WERI-Rb-1 (cell line): Measurements from ENCODE around the gene TENM4.

Experiments
- DNase-seq: peaks from one replicate; pipeline ENCODE4 v3.0.0-alpha.2; 2020
- H3K27ac ChIP-seq: fragments of 250-450 bp; sonication (Bioruptor Pico); 2 replicates; pipeline ENCODE4 v1.5.1; 2020; ENCODE audit warnings: mild to moderate bottlenecking, moderate library complexity
- H3K27me3 ChIP-seq: fragments of 250-450 bp; sonication (Bioruptor Pico); 2 replicates; pipeline ENCODE4 v1.5.1; 2021; ENCODE audit warnings: mild to moderate bottlenecking, low read depth, moderate library complexity; ENCODE audit not compliant: insufficient read depth, severe bottlenecking
- H3K36me3 ChIP-seq: fragments of 250-450 bp; sonication (Bioruptor Pico); 2 replicates; pipeline ENCODE4 v1.5.1; 2020; ENCODE audit warnings: mild to moderate bottlenecking, moderate library complexity
- H3K4me3 ChIP-seq: 2 replicates; pipeline ENCODE4 v1.5.1; 2011; ENCODE audit warnings: low read depth, mild to moderate bottlenecking, control low read depth, low read length
- H3K9me3 ChIP-seq: fragments of 250-450 bp; sonication (Bioruptor Pico); 2 replicates; pipeline ENCODE4 v1.5.1; 2021; ENCODE audit warnings: mild to moderate bottlenecking, moderate library complexity; ENCODE audit not compliant: severe bottlenecking
- TF ChIP-seq, protein P1 (sequence below): IDR thresholded peaks from 2 replicates; pipeline ENCODE4 v1.5.1; 2011; ENCODE audit warnings: low read depth, mild to moderate bottlenecking, control low read depth, inconsistent platforms, low read length

TENM4 gene

DNA sequence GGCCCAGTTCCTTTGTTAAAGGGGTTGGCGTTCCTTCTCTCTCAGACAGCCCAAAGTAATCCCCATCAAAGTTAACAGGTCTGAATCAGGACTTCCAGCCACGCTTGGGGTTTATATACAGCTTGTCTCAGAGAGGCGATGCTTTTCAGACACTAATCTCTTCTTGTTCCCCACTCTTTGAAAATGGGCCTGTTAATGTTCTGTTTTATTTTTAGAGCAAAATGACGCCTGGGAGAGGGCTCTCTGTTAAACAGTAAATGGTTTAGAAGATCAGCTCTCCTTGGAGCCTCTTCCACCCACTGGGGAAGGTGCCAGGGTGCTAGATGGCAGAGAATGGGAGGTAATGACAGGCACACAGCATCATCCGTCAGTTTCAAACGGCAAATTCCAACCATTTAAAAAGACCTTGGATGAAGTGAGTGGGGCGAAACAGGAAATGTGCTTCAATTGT, 630.2 kb downstream of the TENM4 start:
- H3K36me3 ChIP-seq, result no peaks in the 10 kb centered on the region
- H3K4me3 ChIP-seq, result no peak overlapping the region
- H3K27me3 ChIP-seq, result no peaks in the 10 kb centered on the region
- TF ChIP-seq, protein P1, sequence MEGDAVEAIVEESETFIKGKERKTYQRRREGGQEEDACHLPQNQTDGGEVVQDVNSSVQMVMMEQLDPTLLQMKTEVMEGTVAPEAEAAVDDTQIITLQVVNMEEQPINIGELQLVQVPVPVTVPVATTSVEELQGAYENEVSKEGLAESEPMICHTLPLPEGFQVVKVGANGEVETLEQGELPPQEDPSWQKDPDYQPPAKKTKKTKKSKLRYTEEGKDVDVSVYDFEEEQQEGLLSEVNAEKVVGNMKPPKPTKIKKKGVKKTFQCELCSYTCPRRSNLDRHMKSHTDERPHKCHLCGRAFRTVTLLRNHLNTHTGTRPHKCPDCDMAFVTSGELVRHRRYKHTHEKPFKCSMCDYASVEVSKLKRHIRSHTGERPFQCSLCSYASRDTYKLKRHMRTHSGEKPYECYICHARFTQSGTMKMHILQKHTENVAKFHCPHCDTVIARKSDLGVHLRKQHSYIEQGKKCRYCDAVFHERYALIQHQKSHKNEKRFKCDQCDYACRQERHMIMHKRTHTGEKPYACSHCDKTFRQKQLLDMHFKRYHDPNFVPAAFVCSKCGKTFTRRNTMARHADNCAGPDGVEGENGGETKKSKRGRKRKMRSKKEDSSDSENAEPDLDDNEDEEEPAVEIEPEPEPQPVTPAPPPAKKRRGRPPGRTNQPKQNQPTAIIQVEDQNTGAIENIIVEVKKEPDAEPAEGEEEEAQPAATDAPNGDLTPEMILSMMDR, result no peak
- no peak overlapping the region for H3K27ac ChIP-seq
- no peaks in the 10 kb centered on the region for H3K9me3 ChIP-seq
- no peak for DNase-seq

DNA sequence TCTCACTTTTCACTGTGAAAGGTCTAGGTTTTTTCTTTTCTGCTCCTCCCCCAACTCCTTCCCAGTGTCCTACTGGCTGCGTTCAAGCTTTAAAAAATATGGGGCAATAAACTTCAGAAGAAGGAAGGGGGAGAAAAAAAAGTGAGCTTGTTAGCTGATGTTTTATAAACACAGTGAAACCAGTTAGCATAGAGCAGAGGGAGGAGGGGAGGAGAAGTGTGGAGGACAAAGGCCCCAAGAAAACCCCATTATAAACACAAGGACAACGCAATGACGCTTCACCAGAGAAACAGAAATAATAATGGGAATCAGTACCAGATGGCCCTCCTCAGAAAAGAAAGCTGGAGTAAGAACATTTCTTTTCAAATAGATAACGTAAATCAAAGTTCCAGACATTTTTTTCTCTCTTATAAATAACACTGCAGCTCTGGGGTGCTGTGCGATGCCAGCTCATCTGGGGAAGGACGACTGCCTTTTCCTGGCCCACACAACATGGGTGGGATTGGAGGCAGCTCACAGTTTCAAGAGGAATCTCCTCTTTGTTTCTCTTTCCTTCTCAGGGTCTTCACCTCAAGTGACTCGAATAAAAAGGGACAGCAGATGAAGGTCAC, 630.8 kb downstream of the TENM4 start:
- H3K4me3 ChIP-seq, result no peak overlapping the region
- no peaks in the 10 kb centered on the region for H3K36me3 ChIP-seq
- TF ChIP-seq, protein P1, result no peak
- DNase-seq, result no peak
- no peaks in the 10 kb centered on the region for H3K9me3 ChIP-seq
- H3K27ac ChIP-seq, result no peak overlapping the region
- H3K27me3 ChIP-seq, result no peaks in the 10 kb centered on the region

DNA sequence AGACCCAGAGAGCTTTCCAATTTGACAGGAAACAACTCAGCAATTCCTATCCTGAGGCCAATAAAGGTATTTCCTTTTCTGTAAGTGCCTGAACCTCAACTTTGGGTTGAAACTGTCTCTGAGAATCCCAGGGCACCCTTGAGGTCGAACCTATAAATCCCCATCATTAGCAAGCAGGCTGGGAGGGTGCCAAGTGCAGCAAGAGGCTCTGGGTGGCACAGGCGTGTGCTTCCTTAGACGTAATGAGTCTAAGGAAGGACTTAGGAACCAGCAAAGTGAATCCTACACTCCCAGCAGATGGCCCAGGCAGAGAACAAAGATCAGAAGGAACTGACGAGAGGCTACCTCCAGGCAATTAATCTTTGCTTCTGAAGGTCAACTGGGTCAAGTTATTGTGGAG, 631.9 kb downstream of the TENM4 start:
- no peaks in the 10 kb centered on the region for H3K9me3 ChIP-seq
- TF ChIP-seq, protein P1, result no peak
- no peak overlapping the region for H3K27ac ChIP-seq
- H3K4me3 ChIP-seq, result no peak overlapping the region
- no peaks in the 10 kb centered on the region for H3K27me3 ChIP-seq
- DNase-seq, result peak; percentile 39
- no peaks in the 10 kb centered on the region for H3K36me3 ChIP-seq

DNA sequence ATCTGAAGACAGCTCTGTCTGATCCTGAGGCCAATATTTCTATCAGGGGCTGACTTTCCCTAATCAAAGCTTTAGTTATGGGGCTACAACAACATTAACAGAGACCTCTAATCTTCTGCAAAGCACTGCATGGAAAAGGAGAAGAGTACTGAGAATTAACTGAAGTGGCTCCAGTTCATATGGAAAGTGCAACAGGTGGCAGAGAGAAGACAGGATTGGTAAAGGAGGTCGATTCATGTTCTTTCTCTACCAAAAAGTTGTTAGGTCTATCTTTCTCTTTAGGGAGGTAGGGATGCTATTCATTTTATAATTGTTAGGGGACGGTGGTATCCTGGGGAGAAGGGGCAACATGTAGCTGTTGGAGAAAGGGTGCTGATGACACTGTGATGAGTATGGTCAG, 633.5 kb downstream of the TENM4 start:
- DNase-seq, result no peak
- TF ChIP-seq, protein P1, result no peak
- H3K9me3 ChIP-seq, result no peaks in the 10 kb centered on the region
- H3K27me3 ChIP-seq, result no peaks in the 10 kb centered on the region
- no peaks in the 10 kb centered on the region for H3K36me3 ChIP-seq
- H3K27ac ChIP-seq, result no peak overlapping the region
- no peak overlapping the region for H3K4me3 ChIP-seq

DNA sequence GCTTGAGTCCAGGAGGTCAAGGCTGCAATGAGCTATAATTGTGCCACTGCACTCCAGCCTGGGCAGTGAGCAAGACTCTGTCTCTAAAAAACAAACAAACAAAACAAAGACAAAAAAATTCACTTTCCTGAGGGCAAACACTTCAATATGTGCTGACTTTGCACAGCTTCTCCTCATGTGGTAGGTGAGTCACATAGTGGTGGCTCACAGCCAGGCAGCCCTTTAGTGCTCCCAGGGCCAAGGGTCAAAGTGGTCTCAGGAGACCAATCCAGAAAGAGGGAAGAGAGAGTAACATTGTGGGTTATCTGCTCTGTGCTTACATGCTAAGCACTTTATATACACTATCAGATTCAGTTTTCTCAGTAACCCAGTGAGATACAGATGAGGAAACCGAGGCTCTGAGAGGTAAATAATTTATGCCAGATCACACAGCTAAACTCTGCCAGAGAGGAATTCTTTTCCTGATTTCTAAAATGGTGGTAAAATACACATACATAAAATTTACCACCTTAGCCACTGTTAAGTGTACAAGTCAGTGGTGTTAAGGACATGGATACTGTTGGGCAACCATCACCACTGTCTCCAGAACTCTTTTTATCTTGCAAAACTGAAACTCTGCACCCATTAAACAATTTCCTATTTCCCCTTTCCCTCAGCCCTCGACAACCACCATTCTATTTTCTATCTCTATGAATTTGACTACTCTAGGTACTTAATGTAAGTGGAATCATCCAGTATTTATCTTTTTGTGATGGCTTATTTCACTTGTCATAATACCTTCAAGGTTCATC, 634.4 kb downstream of the TENM4 start:
- Histone ChIP-seq H3K9me3 (no peaks in the 10 kb centered on the region), H3K36me3 (no peaks in the 10 kb centered on the region), H3K27ac (no peak overlapping the region), H3K27me3 (no peaks in the 10 kb centered on the region), H3K4me3 (no peak overlapping the region)
- TF ChIP-seq, protein P1, result no peak
- no peak for DNase-seq

DNA sequence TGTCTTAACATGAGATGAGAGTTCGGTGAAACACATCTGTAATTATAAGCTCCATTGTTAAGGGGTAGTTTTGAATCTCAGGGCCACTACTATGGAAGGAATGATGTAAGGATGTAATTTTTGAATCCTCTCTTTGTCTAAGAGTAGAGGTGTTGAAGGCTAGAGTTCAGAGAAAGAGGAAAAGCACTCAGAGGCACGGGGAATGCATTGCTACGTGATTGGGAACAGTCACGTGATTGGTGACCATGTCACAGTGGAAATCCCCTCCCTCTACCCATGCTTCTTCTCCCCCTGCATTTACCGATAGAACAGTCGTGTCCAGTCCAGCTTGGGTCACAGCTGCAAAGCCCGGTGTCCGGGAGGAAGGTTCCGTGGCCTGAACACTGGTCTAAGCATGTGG, 635.8 kb downstream of the TENM4 start:
- no peak for DNase-seq
- H3K4me3 ChIP-seq, result no peak overlapping the region
- TF ChIP-seq, protein P1, result no peak
- no peak overlapping the region for H3K27ac ChIP-seq
- H3K9me3 ChIP-seq, result no peaks in the 10 kb centered on the region
- H3K27me3 ChIP-seq, result no peaks in the 10 kb centered on the region
- H3K36me3 ChIP-seq, result no peaks in the 10 kb centered on the region
